GM06990 (cell line): ENCODE measurements around the gene LDHD.

Experiments used
- DNase-seq: peaks from one replicate; pipeline ENCODE4 v3.0.0-alpha.2; 2011; ENCODE audit not compliant: insufficient read length; ENCODE audit errors: extremely low read depth
- H3K27me3 ChIP-seq: replicated peaks from 2 replicates; pipeline ENCODE4 v1.6.0; 2011; ENCODE audit warnings: low read length; ENCODE audit not compliant: control insufficient read depth, insufficient read depth
- H3K36me3 ChIP-seq: 2 replicates; pipeline ENCODE4 v1.5.1; 2011; ENCODE audit warnings: low read length; ENCODE audit not compliant: control insufficient read depth, insufficient read depth
- H3K4me3 ChIP-seq: replicated peaks from 2 replicates; pipeline ENCODE4 v1.5.1; 2011; ENCODE audit warnings: low read depth, mild to moderate bottlenecking, control low read depth, low read length
- TF ChIP-seq, protein P1 (sequence below): IDR thresholded peaks from 2 replicates; pipeline ENCODE4 v1.5.1; 2011; ENCODE audit warnings: low read length, control low read depth, mild to moderate bottlenecking, inconsistent platforms; ENCODE audit not compliant: insufficient read depth, poor library complexity, severe bottlenecking

Gene LDHD

DNA sequence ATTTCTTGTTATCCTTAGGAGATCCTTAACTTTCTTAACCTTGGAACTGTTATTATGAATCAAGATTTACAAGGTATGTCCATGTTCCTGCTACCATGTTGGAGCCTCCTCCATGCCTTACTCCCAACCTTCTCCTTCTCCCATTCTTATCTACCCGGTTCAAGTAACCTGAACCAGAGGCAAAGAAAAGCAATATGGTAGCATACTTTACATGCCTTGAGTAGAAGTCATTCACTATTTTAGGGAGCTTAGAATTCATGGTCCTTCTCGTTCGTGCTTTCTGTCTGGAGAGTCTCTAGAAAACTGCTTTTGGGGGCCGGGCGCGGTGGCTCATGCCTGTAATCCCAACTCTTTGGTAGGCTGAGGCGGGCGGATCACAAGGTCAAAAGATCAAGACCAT is 37.7 kb downstream of the LDHD start:
- no peaks in the 10 kb centered on the region for H3K36me3 ChIP-seq
- no peaks in the 10 kb centered on the region for H3K27me3 ChIP-seq
- no peak overlapping the region for H3K4me3 ChIP-seq
- no peak for DNase-seq
- TF ChIP-seq, protein P1, sequence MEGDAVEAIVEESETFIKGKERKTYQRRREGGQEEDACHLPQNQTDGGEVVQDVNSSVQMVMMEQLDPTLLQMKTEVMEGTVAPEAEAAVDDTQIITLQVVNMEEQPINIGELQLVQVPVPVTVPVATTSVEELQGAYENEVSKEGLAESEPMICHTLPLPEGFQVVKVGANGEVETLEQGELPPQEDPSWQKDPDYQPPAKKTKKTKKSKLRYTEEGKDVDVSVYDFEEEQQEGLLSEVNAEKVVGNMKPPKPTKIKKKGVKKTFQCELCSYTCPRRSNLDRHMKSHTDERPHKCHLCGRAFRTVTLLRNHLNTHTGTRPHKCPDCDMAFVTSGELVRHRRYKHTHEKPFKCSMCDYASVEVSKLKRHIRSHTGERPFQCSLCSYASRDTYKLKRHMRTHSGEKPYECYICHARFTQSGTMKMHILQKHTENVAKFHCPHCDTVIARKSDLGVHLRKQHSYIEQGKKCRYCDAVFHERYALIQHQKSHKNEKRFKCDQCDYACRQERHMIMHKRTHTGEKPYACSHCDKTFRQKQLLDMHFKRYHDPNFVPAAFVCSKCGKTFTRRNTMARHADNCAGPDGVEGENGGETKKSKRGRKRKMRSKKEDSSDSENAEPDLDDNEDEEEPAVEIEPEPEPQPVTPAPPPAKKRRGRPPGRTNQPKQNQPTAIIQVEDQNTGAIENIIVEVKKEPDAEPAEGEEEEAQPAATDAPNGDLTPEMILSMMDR = no peak

DNA sequence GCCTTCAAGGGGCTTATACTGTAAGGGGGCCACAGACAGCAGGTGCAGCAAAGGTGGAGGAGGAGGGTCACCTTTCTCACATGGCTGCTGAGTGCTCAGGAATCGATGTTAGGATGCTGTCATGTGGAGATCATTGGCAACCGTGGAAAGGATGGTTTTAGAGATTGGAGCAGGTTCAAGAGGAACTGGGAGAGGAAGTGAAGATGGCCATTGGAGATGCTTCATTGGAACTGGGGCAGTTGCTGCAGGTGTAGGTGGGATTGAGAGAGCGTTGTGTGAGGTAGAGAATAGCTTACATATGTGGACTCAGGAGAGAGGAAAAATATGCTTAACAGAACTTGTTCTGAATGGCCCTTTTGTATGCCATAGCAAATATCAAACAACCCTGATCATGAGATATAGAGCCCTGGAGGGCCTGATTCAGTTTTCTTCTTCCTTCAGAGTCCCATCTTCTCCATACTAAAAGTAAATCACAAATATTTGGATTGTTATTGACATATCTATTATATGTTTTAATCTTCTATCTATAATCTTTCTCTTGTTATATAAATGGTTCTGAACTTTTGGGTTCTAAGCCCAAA is 40.8 kb downstream of the LDHD start:
- peak overlapping the region; percentile 1; the same call in 1 of the 2 replicates for H3K4me3 ChIP-seq
- no peaks in the 10 kb centered on the region for H3K36me3 ChIP-seq
- TF ChIP-seq, protein P1 = no peak
- no peak for DNase-seq
- H3K27me3 ChIP-seq = no peaks in the 10 kb centered on the region

DNA sequence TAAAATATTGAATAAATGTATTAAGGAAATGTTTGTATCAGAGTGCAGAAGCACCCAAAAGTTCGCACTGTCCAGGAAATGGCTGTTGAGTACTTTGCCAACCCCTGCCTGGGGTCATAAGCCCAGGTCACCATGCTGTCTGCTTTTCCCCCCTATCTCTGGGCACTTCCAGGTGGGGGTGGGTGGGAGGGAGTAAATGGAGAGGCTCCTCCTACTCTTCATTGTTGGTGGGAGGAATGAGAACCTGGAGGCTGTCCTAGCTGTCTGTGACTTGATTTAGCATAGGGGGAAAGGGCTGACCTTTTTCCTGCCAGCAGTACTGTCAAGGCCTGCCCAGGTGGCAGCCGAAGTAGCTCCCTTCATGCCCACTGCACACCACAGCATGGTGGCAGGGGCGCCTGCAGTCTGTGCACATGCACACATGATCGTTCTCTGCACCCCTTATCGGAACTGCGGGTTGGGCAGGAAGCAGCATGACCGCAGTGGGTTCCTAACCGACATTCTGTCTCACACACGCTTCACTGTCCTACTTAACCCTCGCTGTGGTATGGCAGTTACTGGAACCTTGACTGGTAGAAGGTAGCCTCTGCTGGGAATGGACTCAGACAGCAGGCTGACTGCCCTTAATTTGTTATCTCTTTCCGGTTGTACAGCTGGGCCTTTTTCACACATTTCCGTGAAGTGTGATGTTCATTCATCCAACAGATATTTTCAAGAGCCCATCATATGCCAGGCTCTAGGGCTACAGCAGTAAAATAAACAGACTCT is 41.5 kb downstream of the LDHD start:
- peak; percentile 80 for DNase-seq
- Histone ChIP-seq H3K27me3 (no peaks in the 10 kb centered on the region), H3K36me3 (no peaks in the 10 kb centered on the region), H3K4me3 (no peak overlapping the region; the same call in 1 of the 2 replicates)
- TF ChIP-seq, protein P1 = peak; percentile 14

DNA sequence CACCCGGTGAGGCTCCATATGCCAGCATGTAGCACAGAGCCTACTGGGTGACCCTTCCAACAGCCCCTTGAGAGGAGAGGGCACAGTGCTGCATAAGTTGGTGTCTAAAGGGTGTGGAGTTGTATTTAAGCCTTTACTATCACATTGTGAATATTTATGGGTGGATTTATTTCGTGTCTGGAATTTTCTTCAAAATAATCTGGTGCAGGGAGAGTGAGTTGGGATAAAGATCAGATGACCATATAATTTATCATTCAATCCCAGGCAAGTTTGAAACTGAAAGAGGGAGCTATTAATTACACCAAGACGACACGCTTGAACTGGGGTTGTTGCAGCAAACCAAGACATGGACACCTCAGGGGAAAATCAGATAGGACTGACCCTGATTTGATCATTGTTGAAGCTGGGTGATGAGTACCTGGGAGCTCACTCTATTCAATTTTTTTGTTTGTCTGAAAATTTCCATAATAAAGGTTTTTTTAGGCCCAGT is 42.2 kb downstream of the LDHD start:
- no peak for DNase-seq
- Histone ChIP-seq H3K4me3 (no peak overlapping the region), H3K36me3 (no peaks in the 10 kb centered on the region), H3K27me3 (no peaks in the 10 kb centered on the region)
- TF ChIP-seq, protein P1 = no peak

DNA sequence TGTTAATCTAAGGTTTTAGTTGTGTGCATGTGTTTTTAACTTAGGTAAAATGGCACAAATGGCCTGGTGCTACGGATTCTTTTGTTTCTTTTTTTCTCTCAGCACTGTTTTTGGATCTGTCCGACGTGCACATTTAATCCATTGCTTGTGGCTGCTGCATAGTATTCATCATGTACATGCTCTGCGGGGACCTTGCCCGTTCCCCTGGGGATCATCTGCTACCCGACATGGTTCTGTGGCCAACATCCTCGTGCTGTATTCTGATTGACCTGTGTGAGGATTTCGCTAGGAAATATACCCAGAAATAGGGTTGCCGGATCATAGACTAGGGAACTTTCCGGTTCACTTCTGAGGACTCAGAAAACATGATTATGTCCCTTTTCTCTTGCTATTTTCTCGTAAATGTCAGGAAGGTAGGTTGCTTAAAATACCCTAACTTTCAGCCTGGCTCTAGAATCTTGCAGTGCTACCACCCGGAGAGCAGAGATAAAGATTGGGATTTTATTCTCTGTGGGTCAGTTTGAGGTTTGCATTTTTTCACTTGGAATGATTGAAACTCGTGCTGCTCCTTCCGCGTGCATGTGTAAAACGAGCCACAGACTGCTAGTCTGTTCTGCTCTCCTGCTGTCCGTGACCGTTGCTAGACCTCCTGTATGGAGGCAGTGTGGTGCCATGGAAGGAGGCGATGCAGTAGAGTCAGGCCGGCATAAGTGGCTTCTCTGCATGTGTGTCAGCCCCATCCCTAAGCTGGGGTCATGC is 42.9 kb downstream of the LDHD start:
- no peaks in the 10 kb centered on the region for H3K36me3 ChIP-seq
- no peak for DNase-seq
- TF ChIP-seq, protein P1 = no peak
- H3K4me3 ChIP-seq = no peak overlapping the region
- no peaks in the 10 kb centered on the region for H3K27me3 ChIP-seq
